NK-92 (cell line): ENCODE data around the gene RPTOR.

Experiments used
- DNase-seq: peaks from one replicate; lab custom pipeline; 2025; ENCODE audit not compliant: unreplicated experiment; lab: John Stamatoyannopoulos, UW

The RPTOR gene

DNA sequence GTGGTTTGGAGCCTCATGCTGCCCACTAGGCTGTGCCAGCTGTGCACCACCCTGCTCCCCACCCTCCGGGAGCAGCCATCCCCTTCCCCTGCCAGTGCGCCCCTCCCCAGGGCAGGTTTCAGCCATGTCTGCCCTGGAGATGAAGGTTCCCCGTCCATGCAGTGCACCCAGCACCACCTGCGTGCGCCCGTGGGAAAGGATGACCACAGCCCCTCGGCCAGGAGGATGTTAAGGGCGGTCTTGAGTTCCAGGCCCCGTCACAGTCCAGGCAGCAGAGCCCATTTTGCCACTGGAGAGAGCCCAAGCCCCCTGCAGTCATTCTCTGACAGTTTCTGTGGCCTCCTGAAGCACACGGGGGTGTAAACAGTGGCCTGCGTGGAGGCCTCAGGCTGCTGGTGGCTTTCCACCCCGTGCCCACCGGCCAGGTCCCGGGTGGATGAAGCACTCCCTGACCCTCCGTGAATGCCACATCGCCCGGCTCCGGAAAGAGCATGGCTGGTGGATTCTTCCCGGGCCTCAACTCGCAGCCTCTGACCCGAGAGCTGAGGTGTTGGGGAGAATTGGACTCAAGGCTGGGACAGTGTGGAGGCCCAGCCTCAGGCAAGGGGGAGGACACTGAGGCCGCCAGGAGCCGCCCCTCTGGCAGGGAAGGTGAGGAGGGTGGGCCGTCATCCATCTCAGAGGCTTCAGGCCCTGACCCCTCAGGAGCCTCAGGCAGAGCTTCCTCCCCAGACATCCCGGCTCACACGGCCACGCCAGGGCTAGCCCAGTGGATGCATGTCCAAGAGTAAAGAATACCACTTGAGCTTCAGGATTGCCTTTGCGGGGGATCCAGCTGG is 377.3 kb downstream of the RPTOR start:
- DNase-seq: no peak

DNA sequence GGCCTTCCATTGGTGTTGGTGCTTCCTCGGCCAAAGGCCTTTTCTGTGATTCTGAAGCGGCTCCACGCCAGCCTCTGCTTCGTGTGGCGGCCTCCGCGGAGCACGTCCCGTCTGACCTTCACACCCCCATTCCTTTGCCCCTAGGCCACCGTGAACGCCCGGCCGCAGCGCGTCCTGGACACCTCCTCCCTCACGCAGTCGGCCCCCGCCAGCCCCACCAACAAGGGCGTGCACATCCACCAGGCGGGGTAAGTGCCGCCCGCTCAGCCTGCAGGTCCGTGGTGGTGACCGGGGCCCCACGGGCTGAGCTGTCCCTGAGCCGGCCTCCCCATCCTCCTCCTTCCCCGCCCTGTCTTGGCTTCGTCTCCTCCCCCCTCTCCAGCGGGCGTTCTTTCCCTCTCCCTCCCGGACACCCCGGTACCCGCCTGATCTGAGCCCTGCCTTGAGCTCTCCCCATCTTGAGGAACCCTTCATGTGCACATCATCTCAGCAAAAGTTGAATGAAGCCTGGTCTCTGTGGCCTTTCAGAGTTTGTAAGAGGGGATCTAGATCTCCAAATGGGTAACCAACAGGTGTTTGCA is 378.0 kb downstream of the RPTOR start:
- no peak for DNase-seq

DNA sequence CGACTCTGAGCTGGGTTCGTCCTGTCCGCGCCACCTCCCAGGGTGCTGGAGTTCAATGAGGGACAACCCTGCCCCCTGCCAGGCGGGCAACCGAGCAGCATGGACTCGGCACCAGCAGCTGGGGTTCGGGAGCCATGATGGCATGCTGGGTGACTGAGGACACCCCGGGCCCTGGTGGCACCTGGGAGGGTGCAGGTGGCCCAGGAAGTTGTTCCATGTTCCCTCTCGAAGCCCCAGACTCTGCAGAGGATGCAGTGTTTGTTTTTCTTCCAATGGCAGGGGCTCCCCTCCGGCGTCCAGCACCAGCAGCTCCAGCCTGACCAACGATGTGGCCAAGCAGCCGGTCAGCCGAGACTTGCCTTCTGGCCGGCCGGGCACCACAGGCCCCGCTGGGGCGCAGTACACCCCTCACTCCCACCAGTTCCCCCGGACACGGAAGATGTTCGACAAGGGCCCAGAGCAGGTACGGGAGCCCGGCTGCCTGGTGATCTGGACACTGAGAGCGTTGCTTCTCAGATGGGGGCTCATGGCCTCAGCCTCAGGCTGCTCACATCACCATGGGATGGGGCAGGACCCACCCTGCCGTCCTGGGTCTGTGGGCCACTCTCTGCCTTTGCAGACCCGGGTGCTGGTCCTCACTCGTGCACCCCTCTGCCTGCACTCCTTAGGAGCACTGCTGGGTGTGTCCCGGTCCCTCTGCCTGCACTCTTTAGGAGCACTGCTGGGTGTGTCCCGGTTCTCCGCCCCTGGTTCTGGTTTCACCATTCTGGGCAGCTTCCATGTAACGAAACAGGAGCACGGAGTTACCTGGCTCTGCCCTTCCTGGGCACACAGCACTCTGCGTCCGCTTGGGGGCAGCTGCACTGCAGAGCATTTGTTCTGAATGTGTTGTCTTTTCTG is 378.8 kb downstream of the RPTOR start:
- DNase-seq: no peak

DNA sequence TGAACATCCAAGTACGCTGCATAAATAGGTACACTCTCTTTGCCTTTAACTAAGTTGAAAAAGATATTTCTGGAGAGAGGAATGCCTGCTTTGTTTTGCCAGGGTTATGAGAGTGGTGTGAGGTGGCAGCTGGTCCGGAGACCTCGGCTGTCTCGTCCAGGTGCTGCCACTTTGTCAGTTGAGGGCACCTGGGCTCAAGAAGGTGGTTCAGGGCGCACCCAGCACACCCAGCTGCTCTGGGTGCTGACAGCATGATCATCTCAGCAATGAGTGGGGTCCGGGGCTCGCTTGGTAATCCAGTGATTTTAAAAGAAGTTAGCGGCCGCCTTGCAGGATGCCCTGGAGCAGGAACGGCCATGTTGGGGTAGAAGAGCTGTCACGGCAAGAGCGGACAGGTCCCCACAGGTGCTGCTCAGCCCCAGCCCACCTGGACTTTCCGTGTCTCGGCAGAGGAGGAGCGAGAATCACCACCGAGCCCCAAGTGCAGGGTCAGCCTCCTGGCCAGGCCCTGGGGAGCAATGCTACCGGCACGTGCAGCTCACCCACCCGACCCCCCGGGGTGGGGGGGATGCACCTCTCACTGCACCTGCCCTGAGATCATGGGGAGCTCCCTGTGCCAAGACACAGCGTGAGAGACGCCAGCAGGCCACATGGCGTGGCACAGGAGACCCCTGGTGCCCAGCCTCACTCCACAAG is 379.6 kb downstream of the RPTOR start:
- DNase-seq: no peak

DNA sequence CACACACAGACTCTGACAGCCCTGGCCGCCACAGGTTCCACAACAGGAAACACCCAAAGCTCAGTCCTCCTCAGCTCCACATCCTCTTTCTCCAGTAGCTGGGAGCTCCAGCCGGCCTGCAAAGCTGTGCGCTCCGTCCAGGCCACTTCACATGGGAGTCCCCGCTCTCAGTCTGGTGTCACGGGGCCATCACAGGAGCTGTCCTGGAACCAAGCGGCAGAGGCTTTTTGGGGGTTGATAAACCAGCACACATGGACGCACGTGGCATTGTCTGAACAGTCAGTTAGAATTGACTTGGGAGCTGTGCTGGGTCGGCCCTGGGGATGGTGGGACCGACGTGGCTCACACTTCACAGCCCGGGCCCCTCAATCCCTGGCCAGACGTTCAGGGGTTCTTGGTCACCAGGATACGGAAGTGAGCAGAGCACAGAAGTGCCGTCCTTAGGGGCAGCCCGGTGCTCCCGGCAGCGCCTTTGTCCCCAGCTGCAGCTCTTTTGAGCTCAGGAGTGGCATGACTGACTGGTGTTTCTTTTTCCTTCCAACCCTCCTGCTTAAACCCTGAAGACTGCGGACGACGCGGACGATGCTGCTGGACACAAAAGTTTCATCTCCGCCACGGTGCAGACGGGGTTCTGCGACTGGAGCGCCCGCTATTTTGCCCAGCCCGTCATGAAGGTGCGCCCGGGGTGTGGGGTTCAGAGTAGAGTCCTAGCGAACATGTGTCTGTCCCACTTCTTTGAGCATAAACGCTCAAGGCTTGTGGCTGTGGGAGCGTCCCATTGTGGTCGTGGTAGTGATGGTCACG is 380.4 kb downstream of the RPTOR start:
- no peak for DNase-seq

DNA sequence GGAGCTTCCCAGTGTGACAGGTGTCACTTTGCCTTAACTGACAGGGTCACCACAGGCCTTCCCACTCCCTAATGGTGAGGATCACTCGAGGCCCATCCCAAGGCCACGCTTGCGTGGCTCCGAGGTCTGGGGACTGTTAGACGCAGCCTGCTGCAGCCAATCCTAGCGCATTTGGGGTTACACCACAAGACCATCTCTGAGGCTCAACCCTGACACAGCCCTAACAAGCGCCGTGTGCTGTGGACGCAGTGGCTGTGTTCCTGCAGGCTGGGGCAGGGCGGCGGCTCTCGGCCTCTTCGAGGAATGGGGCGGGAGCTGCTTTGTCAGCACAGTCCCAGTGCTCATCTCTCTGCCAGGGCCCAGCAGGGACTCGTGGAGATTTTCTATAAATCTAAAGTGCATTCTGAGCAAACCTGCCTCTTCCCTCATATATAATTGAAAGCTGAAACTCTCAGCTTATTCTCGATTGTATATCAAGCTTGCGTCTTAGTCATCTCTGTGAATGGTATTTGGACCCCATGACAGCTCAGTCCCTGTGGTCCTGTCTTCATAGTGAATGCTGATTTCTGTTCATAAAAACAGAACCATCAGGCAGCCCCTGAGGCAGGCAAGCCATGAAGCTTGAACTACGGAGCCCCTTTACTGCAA is 381.2 kb downstream of the RPTOR start:
- DNase-seq: no peak

DNA sequence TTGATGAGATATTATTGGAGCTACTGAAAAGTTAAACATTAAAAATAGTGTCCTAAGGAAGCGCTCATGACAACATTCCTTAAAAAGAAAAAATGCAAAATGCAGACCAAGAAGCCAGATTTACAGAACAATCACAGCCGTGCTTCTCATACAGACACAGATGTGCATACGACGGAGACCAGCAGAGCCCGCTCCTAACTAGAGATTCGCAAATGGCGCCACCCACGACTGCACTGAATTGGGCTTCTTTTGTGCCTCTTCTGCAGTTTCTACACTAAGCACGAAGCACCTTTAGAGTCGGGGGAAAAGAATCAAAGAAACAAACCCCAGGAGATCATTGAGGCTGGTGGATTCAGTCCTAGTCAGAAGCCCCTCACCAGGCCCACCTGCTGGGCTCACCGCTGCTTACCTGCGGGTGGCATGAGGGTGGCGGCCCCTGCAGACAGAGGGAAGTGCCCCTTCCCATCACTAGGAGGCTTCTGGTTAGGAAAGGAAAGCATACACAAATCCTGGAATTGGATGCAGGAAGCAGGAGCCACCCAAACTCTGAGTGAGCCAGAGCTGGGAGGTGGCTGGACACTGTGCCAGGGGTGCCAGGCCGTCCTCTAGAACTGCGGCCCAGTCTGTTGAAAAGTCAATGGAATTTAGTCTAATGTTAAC is 382.1 kb downstream of the RPTOR start:
- DNase-seq: no peak

DNA sequence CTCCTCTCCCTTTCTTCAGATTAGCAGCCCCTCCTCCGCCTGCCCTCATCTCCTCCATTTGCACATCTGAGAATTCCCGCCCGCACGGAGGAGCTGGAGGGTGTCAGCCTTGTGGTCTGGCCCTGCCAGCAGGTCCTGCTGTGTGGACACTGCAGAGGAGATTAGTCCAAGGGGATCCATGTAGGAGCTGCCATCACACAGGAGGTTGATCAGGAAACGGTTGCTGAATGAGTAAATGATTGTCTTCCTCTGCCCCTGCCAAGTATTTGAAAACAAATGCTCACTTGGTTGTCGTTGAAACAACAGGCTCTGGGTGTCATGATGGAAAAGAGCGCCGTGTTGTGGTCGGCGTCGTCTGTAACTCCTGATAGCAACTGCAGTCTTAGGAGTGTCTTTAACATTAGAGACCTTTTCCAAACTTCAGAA is 383.2 kb downstream of the RPTOR start:
- no peak for DNase-seq

DNA sequence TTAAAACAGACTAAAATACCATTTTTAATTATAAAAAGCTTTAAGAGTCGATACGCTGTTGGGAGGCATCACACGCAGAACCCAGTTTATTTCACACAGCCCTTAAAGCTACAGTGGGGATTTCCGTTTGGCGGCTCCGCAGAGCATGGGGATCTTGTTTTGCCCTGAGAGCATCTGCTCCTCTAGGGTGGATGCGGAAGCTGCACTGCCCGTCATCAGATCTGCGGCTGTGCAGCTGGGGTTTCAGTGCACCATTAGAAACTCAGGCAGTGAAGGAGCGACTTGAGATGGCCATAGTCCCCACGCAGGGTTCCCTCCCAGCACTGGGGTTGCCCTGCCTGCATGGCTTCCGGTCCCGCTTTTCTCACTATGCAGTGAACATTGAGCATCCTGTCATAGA is 384.8 kb downstream of the RPTOR start:
- no peak for DNase-seq

DNA sequence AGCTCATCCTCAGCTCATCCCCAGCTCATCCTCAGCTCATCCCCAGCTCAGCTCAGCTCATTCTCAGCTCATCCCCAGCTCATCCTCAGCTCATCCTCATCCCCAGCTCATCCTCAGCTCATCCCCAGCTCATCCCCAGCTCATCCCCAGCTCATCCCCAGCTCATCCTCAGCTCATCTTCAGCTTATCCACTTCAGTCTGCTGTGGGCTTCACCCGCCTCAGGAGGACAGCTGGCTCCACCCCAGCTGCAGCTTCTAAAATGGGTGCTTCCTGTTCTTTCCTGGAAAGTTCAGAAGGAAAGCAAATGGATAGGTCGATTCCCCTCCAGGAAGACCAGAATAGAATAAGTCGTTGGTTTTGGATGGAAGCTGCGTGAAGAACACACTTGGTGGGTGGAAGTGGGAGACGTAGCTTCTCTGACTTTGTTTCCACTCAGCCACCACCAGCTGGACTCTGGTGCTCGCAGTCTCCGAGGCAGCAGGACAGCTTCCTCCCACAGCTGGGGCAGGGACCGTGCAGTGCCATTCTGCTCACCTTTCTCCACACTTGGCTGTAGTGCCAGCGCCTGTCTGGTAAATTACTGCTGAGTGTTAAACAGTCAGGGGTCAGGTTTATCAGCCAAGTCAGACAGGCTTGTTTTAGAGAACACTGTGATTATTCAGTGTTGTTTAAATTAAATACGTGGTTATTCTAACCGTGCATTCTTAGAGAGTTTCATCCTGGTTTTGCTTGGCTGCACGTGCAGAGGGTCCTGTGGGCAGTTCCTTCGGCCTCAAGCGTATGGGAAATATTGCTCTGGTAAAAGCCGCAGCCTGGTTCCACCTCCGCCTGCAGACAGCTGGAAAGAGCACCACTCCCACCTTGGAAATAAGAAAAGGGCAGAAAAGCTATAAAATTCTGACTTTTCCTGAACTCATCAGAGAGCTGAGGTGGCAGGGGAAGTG is 386.0 kb downstream of the RPTOR start:
- no peak for DNase-seq

DNA sequence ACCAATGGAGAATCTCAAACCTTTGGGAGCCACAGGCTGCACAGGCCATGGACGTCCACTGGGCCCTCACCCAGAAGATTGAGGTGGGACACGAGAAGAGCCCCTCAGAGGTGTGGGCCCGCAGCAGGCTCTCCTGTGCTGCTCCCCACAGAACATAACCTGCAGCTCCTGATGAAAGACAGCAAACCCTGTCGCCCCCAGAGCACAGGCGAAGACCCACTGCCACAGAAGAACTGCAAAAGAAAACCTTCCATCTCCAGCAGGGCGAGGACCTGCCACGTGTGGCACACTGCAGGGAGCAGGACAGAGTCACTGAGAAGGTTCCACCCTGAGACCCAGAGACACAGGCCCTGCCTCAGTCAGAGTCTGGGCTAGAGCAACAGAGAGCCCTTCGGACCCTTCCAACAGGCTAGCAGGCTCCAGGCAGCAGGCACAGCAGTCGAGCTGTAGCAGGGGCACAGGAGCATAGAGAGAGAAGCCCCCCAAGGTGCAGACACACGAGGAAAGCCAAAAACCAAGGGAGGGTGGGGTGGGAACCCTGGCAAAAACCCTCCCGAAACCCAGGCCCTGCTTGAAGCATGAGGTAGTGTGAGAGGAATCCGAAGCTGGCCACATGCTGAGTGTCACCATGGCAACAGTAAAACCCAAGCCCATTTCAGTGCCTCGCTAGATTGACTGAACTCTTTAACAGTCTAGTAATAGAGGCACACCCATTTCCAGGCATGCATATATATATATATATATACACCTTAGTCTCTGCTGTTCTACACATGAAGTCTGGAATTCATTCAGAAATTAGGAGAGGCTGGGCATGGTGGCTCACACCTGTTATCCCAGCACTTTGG is 387.0 kb downstream of the RPTOR start:
- no peak for DNase-seq

DNA sequence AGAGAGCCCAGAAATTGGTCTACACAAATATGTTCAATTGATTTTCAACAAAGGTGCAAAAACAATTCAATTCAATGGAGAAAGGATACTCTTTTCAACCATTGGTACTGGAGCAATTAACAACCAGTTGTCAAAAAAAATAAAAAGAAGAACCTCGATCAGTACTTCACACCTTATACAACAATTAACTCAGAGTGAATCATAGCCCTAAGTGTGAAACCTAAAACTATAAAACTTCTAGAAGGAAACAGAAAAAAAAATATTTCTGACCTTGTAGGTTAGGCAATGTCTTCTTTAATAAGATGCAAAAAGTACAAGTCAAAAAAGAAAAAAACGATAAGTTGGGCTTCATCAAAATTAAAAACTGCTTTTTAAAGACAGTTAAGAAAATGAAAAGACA is 390.9 kb downstream of the RPTOR start:
- no peak for DNase-seq

DNA sequence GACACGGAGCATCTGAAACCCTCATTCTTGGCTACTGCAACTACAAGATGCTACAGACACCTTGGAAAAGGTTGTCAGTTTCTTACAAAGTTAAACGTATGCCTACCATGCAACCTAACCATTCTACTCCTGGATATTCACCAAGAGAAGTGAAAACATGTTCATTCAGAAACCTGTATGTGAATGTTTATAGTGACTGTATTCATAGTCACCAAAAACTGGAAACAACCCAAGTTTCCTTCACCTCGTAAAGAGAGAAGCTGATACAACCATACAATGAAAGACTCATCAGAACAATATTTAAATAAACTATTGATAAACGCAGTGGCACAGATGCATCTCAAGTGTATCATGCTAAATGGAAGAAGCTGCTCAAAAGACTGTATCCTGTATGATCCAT is 391.6 kb downstream of the RPTOR start:
- no peak for DNase-seq

DNA sequence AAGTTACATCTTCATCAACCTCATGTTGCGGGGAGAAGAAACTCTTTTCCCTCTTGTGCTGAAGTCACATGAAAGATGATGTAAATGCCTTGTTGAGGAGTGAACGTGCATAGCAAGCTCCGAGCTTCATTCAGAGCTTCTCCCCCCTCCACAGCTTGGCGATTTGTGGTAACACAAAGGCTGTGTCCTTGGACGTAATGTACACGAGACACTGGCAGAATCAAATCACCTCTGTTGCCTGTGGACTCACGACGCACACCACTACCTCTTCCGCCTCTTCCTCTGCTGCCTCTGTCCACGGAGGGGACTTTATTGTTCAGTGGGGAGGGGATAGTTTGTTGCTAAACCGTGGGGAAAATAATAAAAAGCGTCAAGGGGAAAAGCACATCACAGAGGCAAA is 392.1 kb downstream of the RPTOR start:
- DNase-seq: no peak

DNA sequence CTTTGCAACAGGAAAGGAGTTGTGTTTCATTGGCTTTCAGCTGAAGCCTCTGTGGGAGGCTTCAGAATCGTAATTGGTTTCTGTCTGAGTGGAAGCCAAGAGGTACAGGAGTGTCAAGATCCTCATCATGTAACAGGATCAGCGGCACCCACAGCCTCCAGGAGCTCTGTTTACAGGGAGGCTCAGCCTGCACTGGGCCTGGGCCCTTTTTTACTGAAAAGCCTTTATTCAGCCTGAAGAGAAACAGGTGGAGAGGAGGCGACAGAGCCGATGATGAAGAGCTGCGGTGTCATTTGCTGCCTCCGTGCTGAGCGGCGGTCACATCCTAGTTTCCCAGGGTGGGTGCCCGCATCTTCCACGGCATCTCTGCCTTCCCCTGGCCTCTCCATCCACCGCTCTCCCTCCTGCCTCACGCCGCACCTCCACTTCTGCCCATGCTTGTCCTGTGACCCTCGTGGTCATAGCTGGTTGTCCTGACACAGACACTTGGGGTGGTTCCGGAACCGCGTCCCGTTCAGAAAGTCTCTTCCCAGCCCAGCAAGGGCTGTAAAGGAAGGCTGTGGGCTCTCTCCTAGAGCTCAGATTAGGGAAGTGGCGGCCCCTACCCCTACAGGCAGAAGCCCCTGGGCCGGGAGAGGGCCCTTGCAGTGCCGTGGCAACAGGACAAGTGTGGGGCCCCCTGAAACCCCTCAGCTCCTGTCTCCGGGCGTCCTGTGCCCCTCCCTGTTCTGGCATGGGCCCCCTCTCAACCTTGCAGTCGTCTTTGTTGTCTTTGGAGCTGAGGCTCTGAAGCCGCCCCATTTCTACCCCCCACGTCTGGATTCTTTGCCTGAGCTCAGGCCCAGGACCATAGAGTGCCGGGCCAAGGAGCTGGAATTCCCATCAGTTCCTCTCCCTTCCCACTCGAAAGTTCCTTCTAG is 393.1 kb downstream of the RPTOR start:
- no peak for DNase-seq

DNA sequence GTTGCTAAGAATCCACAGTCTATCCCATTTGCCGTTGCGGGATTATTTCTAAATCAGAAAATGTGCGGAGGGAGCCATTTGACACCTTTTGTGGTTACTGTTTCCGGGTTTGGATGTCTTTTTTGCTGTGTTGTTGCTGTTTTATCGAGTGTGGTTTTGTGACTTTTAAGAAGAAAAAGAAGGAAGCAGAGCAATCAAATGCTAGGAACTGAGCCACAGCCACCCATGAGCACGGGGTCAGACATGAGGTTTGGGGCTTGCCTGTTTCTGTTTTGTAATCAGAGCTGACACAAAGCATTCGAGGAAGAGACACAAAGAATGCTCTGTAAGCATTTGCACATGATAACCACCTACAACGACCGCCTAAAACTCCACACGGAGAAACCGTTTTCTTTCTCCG is 393.9 kb downstream of the RPTOR start:
- no peak for DNase-seq
